Thoracic aorta (tissue), 2 donors: Measurements from ENCODE around the gene VNN1. TPM values are rescaled to one million over a fixed set of nuclear protein-coding genes. Genes with fewer than 3 reads are reported as not detected.

Source experiments
- ATAC-seq: fragments of 150-250 bp; one replicate; pipeline ENCODE4 v1.8.0; 2017; ENCODE audit warnings: low read depth; ENCODE audit not compliant: insufficient number of reproducible peaks, low FRiP score
- DNase-seq: peaks from one replicate; pipeline ENCODE4 v3.0.0-alpha.2; 2020; ENCODE audit warnings: low spot score
- H3K27ac ChIP-seq, 2 donors: fragments of 200-600 bp; sonication (generic); 1 replicate in 1 of 2; 2 replicates in 1 of 2; pipeline ENCODE4 v1.5.1; 2016; ENCODE audit warnings: mild to moderate bottlenecking in 2 of 2, moderate library complexity in 2 of 2
- H3K27me3 ChIP-seq: fragments of 200-600 bp; sonication (generic); replicated peaks from 2 replicates; pipeline ENCODE4 v1.6.0; 2016; ENCODE audit warnings: mild to moderate bottlenecking; ENCODE audit not compliant: insufficient read depth
- H3K36me3 ChIP-seq: fragments of 200-600 bp; sonication (generic); one replicate; pipeline ENCODE4 v1.5.1; 2016
- H3K4me1 ChIP-seq, 2 donors: fragments of 200-600 bp; sonication (generic); 1 replicate in 1 of 2; 2 replicates in 1 of 2; pipeline versions ENCODE4 v1.5.1 to v1.6.0; 2016; ENCODE audit warnings: low read depth in 2 of 2, mild to moderate bottlenecking in 1 of 2; ENCODE audit not compliant: control insufficient read depth in 1 of 2
- H3K4me3 ChIP-seq: fragments of 200-600 bp; sonication (generic); 2 replicates; pipeline ENCODE4 v1.5.1; 2016; ENCODE audit warnings: mild to moderate bottlenecking
- H3K9me3 ChIP-seq: fragments of 200-600 bp; sonication (generic); 2 replicates; pipeline ENCODE4 v1.5.1; 2016
- total RNA-seq, 2 donors: library from RNA; depleted of rRNA; stranded (reverse); fragments of >200 nt; gene quantifications; one replicate each; pipeline versions ENCODE4 v1.1.0 to v1.2.3, GENCODE V29; 2016
- TF ChIP-seq, protein P1 (sequence below): fragments of 200-600 bp; sonication (generic); IDR thresholded peaks from one replicate; pipeline ENCODE4 v1.5.1; 2019; ENCODE audit warnings: antibody characterized with exemption

The VNN1 gene
- total RNA-seq, 2 donors from 2014 or later, result 1.3 to 3.8 TPM

DNA sequence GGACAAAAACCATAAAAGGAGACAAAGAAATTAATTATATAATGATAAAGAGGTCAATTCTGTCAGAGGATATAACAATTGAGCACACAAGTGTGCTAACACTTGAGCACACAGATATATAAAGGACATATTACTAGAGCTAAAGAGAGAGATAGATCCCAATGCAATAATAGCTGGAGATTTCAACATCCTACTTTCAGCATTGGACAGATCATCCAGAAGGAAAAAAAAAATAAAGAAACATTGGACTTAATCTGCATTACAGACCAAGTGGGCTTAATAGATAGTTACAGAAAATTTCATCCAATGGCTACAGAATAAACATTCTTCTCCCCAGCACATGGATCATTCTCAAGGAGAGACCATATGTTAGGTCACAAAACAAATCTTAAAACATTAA is 9.9 kb downstream of the VNN1 start:
- no peaks in the 10 kb centered on the region for H3K9me3 ChIP-seq
- H3K36me3 ChIP-seq, result no peaks in the 10 kb centered on the region
- ATAC-seq (no peak), DNase-seq (no peak)
- TF ChIP-seq, protein P1, sequence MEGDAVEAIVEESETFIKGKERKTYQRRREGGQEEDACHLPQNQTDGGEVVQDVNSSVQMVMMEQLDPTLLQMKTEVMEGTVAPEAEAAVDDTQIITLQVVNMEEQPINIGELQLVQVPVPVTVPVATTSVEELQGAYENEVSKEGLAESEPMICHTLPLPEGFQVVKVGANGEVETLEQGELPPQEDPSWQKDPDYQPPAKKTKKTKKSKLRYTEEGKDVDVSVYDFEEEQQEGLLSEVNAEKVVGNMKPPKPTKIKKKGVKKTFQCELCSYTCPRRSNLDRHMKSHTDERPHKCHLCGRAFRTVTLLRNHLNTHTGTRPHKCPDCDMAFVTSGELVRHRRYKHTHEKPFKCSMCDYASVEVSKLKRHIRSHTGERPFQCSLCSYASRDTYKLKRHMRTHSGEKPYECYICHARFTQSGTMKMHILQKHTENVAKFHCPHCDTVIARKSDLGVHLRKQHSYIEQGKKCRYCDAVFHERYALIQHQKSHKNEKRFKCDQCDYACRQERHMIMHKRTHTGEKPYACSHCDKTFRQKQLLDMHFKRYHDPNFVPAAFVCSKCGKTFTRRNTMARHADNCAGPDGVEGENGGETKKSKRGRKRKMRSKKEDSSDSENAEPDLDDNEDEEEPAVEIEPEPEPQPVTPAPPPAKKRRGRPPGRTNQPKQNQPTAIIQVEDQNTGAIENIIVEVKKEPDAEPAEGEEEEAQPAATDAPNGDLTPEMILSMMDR, result no peak
- no peaks in the 10 kb centered on the region for H3K27me3 ChIP-seq
- H3K4me3 ChIP-seq, result no peak overlapping the region
- no peak overlapping the region for H3K27ac ChIP-seq
- H3K4me1 ChIP-seq, result no peaks in the 10 kb centered on the region

DNA sequence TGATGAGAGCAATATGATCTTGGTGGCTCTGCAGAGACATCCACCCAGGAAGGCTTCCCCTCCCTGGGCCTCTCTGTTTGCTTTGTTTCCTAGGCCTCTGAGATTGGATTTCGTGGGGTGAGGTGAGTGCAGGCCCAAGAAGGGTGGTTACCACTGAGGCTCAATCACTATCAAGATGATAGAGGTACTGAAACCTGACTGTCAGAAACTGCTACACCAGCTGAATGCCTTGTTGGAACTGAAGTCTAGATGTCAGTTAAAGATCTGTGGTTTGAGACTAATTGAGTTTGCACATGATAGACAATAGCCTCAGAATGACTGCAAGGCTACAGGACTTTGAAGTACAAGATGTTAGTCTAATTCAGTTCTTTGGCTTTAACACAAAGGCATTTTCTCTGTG is 15.2 kb downstream of the VNN1 start:
- no peaks in the 10 kb centered on the region for H3K36me3 ChIP-seq
- no peak overlapping the region for H3K27ac ChIP-seq
- DNase-seq, result no peak
- no peak for ATAC-seq
- no peak overlapping the region for H3K4me3 ChIP-seq
- TF ChIP-seq, protein P1, result no peak
- H3K4me1 ChIP-seq, result no peaks in the 10 kb centered on the region
- H3K9me3 ChIP-seq, result peaks cover 4% of the 10 kb centered on the region
- no peaks in the 10 kb centered on the region for H3K27me3 ChIP-seq

DNA sequence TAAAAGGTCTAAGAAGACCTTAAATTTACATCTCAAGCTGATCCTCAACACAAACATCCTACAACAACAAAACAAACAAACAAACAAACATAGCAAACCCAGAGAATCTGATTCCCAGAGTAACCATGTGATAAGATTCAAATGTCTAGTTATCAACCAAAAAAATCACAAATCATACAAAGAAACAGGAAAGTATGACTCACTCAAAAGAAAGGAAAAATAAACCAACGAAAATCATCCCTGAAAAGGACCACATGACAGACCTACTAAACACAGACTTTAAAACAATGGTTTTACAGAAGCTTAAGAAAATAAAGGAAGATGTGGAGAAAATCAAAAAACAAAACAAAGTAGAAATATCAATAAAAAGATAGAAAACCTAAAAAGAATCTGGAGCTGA is 18.1 kb downstream of the VNN1 start:
- no peak overlapping the region for H3K4me3 ChIP-seq
- DNase-seq, result no peak
- H3K27ac ChIP-seq, result no peak overlapping the region
- no peaks in the 10 kb centered on the region for H3K36me3 ChIP-seq
- TF ChIP-seq, protein P1, result no peak
- H3K27me3 ChIP-seq, result no peaks in the 10 kb centered on the region
- H3K4me1 ChIP-seq, result peaks cover 0 to 3% of the 10 kb centered on the region in 2 donors
- peaks cover 4% of the 10 kb centered on the region for H3K9me3 ChIP-seq
- no peak for ATAC-seq

DNA sequence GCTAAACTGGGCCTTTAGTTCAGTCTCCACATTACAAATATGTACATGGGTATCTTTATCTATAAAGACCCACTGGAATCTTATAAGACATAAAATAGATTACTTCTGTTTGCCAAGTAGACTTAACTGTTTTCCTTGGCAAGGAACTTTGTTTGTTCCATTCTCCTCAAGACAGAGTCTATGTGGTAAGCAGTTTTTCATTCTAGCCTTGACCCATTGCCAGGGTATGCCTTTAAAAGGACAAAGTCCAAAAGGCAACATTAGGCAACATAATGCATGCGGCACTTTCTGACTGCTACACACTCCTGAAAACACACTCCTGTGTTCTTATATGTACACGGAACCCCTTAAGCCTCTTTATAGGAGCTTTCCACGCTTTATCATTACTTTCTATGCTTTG is 20.4 kb downstream of the VNN1 start:
- no peak for DNase-seq
- ATAC-seq, result no peak
- H3K9me3 ChIP-seq, result peaks cover 4% of the 10 kb centered on the region
- H3K27me3 ChIP-seq, result no peaks in the 10 kb centered on the region
- no peak overlapping the region for H3K4me3 ChIP-seq
- no peaks in the 10 kb centered on the region for H3K36me3 ChIP-seq
- no peak overlapping the region for H3K27ac ChIP-seq
- H3K4me1 ChIP-seq, result peaks cover 0 to 3% of the 10 kb centered on the region in 2 donors
- TF ChIP-seq, protein P1, result no peak

DNA sequence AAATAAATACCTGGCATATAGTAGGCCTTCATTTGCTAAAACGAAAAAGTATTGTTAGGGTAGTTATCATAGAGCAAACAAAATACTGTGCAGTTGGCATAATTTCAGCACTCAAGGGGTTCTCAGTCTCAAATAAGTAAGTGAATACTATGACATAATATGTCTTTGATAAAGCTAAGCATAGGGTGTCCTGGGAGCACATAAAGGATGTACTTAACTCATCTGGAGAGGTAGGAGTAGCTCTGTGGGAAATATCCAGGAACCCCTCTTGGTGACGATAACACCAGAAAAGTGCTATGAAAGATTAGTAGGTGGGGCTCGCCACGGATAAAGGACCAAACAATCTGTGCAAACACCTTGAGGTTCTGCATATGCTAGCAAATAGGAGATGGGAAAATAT is 23.2 kb downstream of the VNN1 start:
- no peak for ATAC-seq
- peaks cover 0 to 3% of the 10 kb centered on the region in 2 donors for H3K4me1 ChIP-seq
- DNase-seq, result no peak
- TF ChIP-seq, protein P1, result no peak
- H3K27me3 ChIP-seq, result no peaks in the 10 kb centered on the region
- H3K27ac ChIP-seq, result no peak overlapping the region
- no peak overlapping the region for H3K4me3 ChIP-seq
- no peaks in the 10 kb centered on the region for H3K36me3 ChIP-seq
- no peaks in the 10 kb centered on the region for H3K9me3 ChIP-seq
